ENCODE measurements around the gene ADGRD1. TPM values are rescaled to one million over a fixed set of nuclear protein-coding genes. Genes with fewer than 3 reads are reported as not detected.

Gene ADGRD1
- total RNA-seq, 1 donor from 2014 or later = 99.5 TPM

DNA sequence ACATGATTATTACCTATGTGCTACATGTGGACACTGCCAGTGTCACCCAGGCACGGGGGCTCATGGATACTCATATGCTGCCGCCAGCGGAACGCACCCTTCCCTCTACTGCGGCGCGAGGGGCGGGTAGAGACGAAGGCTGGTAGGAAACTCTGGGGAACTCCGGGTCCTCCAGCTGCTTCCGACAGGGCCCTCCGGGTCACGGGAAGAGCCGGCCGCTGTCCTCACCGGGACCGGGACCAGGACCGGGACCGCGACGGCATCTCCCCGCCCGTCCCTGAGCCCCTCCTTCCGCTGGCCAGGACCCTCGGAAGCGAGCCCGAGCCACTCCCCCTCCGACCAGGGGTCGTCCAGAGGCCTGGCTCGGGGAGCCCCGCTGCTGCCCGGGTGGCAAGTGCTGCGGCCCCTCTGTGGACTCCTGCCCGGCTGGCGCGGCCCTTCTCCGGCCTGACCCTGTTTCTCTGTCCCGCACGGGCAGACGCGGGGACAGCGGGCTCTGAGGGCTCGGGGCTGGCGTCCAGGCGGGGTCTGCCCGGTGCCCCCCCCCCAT is 209.6 kb downstream of the ADGRD1 start:
- H3K36me3 ChIP-seq = no peaks in the 10 kb centered on the region
- H3K27ac ChIP-seq (replicated peaks) = no peak overlapping the region
- intact Hi-C loops (cut with micrococcal nuclease) = no loop called here
- H3K4me3 ChIP-seq = no peak overlapping the region
- peaks cover 58% of the 10 kb centered on the region for H3K27me3 ChIP-seq (ENCODE audit: low read depth)
- no peaks in the 10 kb centered on the region for H3K4me1 ChIP-seq
- TF ChIP-seq, protein P1, sequence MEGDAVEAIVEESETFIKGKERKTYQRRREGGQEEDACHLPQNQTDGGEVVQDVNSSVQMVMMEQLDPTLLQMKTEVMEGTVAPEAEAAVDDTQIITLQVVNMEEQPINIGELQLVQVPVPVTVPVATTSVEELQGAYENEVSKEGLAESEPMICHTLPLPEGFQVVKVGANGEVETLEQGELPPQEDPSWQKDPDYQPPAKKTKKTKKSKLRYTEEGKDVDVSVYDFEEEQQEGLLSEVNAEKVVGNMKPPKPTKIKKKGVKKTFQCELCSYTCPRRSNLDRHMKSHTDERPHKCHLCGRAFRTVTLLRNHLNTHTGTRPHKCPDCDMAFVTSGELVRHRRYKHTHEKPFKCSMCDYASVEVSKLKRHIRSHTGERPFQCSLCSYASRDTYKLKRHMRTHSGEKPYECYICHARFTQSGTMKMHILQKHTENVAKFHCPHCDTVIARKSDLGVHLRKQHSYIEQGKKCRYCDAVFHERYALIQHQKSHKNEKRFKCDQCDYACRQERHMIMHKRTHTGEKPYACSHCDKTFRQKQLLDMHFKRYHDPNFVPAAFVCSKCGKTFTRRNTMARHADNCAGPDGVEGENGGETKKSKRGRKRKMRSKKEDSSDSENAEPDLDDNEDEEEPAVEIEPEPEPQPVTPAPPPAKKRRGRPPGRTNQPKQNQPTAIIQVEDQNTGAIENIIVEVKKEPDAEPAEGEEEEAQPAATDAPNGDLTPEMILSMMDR (IDR thresholded peaks at IDR 0.05; ENCODE audit: borderline replicate concordance) = no peak
- DNase-seq = no peak
- no peaks in the 10 kb centered on the region for H3K9me3 ChIP-seq (replicated peaks)

- intact Hi-C loops (cut with micrococcal nuclease) = no loop called here
- TF ChIP-seq, protein P1 (IDR thresholded peaks at IDR 0.05; ENCODE audit: borderline replicate concordance) = no peak
- H3K9me3 ChIP-seq (replicated peaks) = no peaks in the 10 kb centered on the region
- H3K27ac ChIP-seq (replicated peaks) = no peak overlapping the region
- H3K36me3 ChIP-seq = no peaks in the 10 kb centered on the region
- no peak overlapping the region for H3K4me3 ChIP-seq
- peaks cover 59% of the 10 kb centered on the region for H3K27me3 ChIP-seq (ENCODE audit: low read depth)
- H3K4me1 ChIP-seq = no peaks in the 10 kb centered on the region
- DNase-seq = no peak
These were observed 210.6 kb downstream of the ADGRD1 start for GRCh38 chr12:131164096-131164872.

DNA sequence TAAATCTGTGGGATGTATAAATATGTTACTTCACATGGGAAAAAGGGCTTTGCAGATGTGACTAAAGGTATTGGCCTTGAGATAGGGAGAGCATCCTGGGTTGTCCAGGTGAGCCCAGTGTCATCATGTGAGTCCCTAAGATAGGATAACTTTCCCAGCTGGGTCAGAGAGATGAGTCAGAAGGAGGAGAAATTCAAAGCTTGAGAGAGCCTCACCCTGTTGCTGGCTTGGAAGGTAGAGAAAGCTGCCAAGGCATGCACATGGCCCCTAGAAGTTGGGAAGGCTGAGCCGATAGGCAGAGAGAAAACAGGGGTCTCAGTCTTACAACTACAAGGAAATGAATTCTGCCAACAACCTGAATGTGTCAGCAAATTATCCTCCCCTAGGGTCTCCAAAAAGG is 213.0 kb downstream of the ADGRD1 start:
- Histone ChIP-seq H3K27ac (replicated peaks) (no peak overlapping the region), H3K4me1 (no peaks in the 10 kb centered on the region), H3K36me3 (no peaks in the 10 kb centered on the region), H3K9me3 (replicated peaks) (no peaks in the 10 kb centered on the region), H3K27me3 (ENCODE audit: low read depth) (peaks cover 63% of the 10 kb centered on the region), H3K4me3 (no peak overlapping the region)
- intact Hi-C loops (cut with micrococcal nuclease) = no loop called here
- no peak for DNase-seq
- TF ChIP-seq, protein P1 (IDR thresholded peaks at IDR 0.05; ENCODE audit: borderline replicate concordance) = no peak

- intact Hi-C loops (cut with micrococcal nuclease) = no loop called here
- no peak overlapping the region for H3K27ac ChIP-seq (replicated peaks)
These were observed 213.6 kb downstream of the ADGRD1 start for GRCh38 chr12:131167334-131167733.

DNA sequence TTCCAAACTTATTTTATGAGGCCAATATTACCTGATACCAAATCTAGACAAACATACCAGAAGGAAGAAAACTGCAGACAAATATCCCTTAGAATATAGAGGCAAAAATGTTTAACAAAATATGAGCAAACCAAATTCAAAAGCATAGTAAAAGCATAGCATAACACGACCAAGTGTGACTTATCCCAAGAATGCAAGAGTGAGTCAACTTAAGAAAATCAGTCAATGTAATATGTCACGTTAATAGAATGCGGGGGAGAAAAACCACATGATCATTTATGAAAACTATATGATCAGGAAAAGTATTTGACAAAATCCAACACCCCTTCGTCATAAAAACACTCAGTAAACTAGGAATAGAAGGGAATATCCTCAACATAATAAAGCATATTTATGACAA is 217.3 kb downstream of the ADGRD1 start:
- TF ChIP-seq, protein P1 (IDR thresholded peaks at IDR 0.05; ENCODE audit: borderline replicate concordance) = no peak
- intact Hi-C loops (cut with micrococcal nuclease) = no loop called here
- DNase-seq = no peak
- no peaks in the 10 kb centered on the region for H3K36me3 ChIP-seq
- peaks cover 30% of the 10 kb centered on the region for H3K9me3 ChIP-seq (replicated peaks)
- H3K4me3 ChIP-seq = no peak overlapping the region
- H3K4me1 ChIP-seq = no peaks in the 10 kb centered on the region
- H3K27ac ChIP-seq (replicated peaks) = no peak overlapping the region
- peaks cover 34% of the 10 kb centered on the region for H3K27me3 ChIP-seq (ENCODE audit: low read depth)

More at GRCh38 chr12:131167334-131167733, 213.6 kb downstream of the ADGRD1 start:
- Histone ChIP-seq H3K4me1 (no peaks in the 10 kb centered on the region), H3K36me3 (no peaks in the 10 kb centered on the region), H3K27me3 (ENCODE audit: low read depth) (peaks cover 57% of the 10 kb centered on the region), H3K4me3 (no peak overlapping the region), H3K9me3 (replicated peaks) (no peaks in the 10 kb centered on the region)
- no peak for DNase-seq
- TF ChIP-seq, protein P1 (IDR thresholded peaks at IDR 0.05; ENCODE audit: borderline replicate concordance) = no peak

All from left ventricle myocardium inferior (tissue), 1 donor.